Hematopoietic multipotent progenitor cell treated with erythropoietin and hydrocortisone succinate and interleukin-3 and kit ligand, for 17 days (in vitro differentiated cells): ENCODE results near the gene CETN2.
"Not testable (repeated sequence)": the region's sequence is repeated elsewhere in the genome, so short reads cannot be mapped to it uniquely, and the experiment has no call there.

Experiments
- DNase-seq: peaks from one replicate; pipeline ENCODE4 v3.0.0-alpha.2; 2015; ENCODE audit warnings: low spot score

Gene CETN2

GRCh38 chrX:152832520-152832919, 2.0 kb upstream of the CETN2 start:
- DNase-seq, result no peak

DNA sequence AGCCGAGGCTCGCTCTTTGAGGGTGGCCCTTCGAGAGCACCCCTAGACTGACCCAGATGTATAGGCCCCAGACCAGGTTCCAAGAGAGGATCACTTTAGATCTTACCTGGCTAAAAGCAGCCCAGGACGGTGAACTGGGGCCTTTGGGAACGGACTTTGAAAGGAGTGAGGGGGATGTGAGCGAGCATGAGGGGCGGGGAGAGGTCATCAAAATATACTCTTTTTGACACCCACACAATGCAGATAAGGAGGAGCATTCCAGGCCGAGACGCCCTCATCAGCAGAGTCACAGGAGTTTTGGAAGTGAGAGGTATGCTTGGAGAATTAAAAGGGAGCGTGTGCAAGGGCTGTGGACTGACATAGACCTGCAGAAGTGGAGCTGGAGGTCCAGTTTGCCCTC, 834 bp upstream of the CETN2 start:
- peak; percentile 4 for DNase-seq

DNA sequence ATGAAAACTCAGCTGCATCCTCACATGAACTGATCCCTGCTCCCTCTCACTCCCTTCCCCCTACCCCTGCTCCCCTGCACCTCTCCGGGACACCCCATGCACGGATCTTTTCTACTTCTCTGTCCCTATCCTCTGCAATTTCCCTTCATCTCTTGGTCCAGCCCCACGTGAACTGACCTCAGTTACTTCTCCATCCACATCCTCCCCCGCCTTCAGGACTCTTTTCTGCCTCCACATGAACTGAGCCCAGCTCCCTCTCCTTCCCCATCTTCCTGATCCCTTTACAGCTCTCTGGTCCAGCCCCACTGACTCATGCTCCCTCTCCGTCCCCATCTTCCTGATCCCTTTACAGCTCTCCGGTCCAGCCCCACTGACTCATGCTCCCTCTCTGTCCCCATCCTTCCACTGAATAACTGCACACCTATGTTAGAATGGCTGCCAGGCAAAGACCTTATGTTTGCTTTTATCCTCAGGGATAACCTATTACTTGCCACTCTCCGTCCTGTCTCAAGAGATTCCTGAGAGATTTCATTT, 5.6 kb downstream of the CETN2 start:
- no peak for DNase-seq

DNA sequence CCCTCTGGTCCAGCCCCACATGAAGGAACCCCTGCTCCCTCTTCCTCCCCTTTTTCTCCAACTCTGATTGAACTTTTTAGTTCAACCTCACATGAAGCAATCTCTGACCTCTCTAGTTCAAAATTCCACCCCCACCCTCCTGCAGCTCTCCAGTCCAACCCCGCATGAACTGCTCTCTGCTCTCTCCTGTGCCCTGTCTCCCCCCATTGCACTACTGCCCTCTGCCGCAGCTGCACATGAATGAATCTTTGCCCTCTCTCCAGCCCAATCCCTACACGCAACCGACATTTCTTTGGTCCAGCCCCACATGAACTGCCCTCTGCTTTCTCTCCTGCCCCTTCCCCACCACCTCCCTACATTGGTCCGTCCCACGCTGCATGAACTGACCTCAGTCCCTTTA, 6.9 kb downstream of the CETN2 start:
- no peak for DNase-seq

DNA sequence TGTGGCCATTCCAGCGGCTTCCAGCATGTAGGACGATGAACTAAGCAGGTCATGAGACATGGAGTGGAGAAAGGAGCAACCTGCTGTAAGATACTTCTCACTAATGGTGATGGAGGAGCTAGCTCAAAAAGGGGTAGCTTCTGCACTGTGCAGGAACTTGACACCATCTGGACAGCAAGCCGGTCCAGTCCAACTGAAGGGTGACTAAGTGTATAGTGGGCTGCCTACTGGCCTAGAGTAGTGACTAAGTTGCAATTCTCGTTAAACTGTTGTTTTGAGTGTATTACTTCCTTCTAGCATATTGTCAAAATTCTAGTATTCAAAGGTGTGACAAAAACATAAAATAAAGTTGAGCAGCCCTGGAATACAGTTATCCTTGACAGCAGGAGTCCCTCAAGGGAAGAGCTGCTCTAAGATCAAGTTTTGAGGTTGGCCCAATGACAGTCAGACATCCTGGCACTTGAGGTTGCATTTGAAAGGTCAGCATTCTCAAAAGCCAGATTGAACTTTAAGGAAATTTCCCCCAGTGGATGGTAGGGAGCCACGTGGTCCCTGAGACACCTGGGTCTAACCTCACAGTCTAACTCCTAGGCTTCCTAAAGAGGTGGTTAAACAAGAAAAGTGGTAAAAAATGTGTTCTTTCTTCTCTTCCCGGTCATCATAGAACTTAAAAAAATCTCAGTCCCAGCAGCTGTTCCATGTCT, 8.0 kb downstream of the CETN2 start:
- DNase-seq, result no peak

DNA sequence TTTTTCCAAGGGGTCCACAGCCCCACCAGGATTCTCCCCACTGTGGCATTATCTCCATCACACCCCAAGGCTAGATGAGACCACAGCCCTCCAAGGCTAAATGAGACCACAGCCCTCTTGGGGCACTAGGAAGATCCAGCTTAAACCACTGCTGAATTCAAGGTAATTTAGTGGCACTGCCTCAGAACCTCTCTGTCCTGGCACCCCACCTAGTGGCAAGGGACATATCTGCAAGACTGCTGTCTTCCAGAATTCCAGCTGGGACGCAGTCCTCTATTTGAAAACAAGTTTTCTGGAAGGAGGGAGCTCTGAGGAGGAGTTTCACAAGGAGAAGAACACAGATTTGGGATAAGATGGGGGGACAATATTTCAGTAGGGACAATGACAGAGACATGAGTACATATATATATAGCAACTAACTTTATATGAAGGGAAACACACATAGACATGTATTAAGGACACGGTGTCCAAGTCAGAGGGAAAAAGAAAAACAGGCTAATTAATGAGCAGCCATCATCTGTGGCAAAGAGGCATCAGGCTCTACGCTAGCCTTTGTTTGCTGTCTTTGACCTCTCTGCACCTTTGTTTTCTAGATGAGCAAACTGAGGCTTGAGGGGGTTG, 9.3 kb downstream of the CETN2 start:
- DNase-seq, result peak; percentile 29

DNA sequence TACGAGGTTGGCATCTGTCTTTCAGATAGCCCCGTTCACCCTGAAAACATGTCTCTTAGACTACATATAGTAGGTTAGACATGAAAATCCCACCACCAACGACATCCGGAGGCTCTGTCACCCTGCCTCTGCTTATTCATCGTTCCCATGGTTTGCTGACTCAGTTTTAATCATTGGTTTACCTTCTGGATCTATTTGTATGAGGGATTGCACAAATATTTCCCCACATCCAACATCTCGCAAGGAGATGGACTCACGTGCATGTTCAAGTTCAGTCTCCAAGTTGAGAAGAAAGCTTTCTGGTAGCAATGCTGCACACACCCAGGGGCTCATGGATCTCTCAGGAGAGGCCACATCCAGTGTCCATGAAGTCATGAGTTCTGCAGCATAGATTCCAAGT, 10.8 kb downstream of the CETN2 start:
- DNase-seq, result no peak

DNA sequence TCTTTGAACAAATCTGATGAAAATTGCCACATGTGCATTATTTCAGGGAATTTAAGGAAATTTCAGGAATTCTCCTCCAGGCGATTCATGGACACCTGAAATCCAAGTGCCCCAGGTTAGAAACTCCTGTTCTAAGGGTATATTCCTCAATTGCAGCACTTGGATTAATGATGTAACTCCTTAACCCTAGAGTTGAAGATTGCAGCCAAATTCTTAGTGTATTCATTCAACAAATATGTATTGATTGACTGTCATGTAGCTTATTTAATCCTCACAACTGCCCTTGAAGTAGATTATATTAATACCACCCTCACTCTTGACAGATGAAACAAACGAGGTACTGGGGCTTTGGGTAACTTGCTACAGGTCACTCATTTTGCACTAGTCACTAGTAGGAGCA, 11.3 kb downstream of the CETN2 start:
- DNase-seq, result no peak

GRCh38 chrX:152818356-152818755, 12.2 kb downstream of the CETN2 start:
- DNase-seq, result no peak

- DNase-seq, result peak; percentile 69
These were observed 13.3 kb downstream of the CETN2 start for GRCh38 chrX:152817078-152817764.

GRCh38 chrX:152814048-152814447, 16.5 kb downstream of the CETN2 start:
- no peak for DNase-seq

DNA sequence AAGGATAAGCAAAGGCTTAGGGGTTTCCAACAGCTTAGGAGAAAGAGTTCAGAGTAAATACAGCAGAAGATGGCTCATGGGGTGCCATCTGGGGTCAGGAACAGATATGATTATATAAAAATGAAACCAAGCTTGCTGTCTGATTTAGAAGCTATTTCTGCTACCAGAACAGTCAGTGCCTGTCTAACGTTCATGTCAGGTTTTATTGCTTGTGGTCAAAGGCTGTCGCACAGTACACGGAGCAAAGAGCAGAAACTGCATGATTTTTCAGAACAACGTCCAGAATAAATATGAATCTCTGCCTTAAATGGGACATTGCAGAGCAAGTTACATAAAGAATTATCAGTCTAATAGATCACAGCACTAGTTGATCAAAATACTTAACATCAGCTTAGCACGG, 17.4 kb downstream of the CETN2 start:
- DNase-seq, result no peak

GRCh38 chrX:152810403-152810802, 20.2 kb downstream of the CETN2 start:
- DNase-seq, result no peak

GRCh38 chrX:152806035-152806434, 24.5 kb downstream of the CETN2 start:
- DNase-seq, result no peak

GRCh38 chrX:152798945-152799344, 31.6 kb downstream of the CETN2 start:
- no peak for DNase-seq

GRCh38 chrX:152787062-152787461, 43.5 kb downstream of the CETN2 start:
- not testable (repeated sequence) for DNase-seq
